ENCODE data around the gene ACP1.

The ACP1 gene

DNA sequence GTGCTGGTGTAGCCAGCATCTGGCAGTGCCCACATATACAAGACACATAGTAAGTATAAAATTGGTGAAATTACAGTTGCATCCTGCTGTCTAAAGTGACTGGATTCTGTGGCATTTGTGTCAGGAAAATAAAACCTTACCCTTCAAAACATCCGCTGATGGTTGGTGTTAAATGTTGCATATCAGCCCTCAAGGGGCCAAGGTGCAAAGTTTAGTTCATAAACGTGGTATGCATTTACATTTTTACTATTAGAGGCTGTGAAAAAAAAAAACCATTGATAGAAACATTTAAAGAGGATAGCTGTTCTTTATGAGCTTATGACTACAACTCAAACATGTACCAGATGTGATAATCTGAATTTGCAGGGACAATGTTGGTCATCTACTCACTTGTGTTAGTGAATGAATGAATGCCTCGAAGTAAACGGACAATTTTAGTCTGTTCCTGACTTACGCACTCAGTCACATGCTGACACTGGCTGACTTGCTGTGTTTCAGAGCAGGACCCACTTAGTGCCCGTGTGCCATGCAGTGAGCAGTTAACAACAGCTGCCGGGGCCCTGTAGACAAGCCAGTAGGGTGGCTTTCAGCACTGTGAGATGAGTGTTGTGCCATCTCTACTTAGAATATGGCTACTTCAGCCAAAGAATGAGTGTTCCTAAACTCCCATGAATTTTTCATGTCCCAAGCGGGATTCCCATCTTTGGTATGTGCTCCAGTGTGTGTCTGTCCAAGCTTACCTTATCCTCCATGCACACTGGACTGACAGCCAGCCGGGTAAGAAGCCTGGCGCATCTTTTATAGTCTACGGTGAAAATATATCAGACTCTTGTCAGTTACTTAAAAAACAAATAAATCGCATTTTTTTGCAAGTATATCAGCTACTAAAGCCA is 17.9 kb downstream of the ACP1 start:
- H3K9me3 ChIP-seq (ENCODE audit: insufficient read depth, low read length): no peaks in the 10 kb centered on the region
- no peaks in the 10 kb centered on the region for H3K27me3 ChIP-seq (ENCODE audit: low read length)
- H3K79me2 ChIP-seq (ENCODE audit: insufficient read depth, low read length): peaks cover 5% of the 10 kb centered on the region; the same call in 1 of the 2 replicates
- no peaks in the 10 kb centered on the region for H3K9me2 ChIP-seq (replicated peaks; ENCODE audit: insufficient read depth, low read length)
- no peaks in the 10 kb centered on the region for H4K20me1 ChIP-seq (ENCODE audit: low read depth, low read length)
- H2AFZ ChIP-seq (ENCODE audit: low read depth, low read length, severe bottlenecking): no peak overlapping the region
- H3K4me2 ChIP-seq (ENCODE audit: low read depth, low read length, poor library complexity, severe bottlenecking): no peak overlapping the region
- no peak overlapping the region for H3K4me3 ChIP-seq (ENCODE audit: insufficient read depth, low read length, poor library complexity, severe bottlenecking)
- H3K27ac ChIP-seq (ENCODE audit: low read depth, low read length): no peak overlapping the region
- TF ChIP-seq, protein P1, sequence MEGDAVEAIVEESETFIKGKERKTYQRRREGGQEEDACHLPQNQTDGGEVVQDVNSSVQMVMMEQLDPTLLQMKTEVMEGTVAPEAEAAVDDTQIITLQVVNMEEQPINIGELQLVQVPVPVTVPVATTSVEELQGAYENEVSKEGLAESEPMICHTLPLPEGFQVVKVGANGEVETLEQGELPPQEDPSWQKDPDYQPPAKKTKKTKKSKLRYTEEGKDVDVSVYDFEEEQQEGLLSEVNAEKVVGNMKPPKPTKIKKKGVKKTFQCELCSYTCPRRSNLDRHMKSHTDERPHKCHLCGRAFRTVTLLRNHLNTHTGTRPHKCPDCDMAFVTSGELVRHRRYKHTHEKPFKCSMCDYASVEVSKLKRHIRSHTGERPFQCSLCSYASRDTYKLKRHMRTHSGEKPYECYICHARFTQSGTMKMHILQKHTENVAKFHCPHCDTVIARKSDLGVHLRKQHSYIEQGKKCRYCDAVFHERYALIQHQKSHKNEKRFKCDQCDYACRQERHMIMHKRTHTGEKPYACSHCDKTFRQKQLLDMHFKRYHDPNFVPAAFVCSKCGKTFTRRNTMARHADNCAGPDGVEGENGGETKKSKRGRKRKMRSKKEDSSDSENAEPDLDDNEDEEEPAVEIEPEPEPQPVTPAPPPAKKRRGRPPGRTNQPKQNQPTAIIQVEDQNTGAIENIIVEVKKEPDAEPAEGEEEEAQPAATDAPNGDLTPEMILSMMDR (IDR thresholded peaks at IDR 0.05; ENCODE audit: insufficient read depth, low read length, poor library complexity, severe bottlenecking): no peak
- TF ChIP-seq EZH2phosphoT487 (conservative IDR thresholded peaks at IDR 0.05; ENCODE audit: low read length): no peak
- no peaks in the 10 kb centered on the region for H3F3A ChIP-seq (ENCODE audit: insufficient read depth)
- H3K36me3 ChIP-seq (ENCODE audit: low read length): peaks cover 18% of the 10 kb centered on the region
- H3K9ac ChIP-seq (ENCODE audit: low read length): no peak overlapping the region

DNA sequence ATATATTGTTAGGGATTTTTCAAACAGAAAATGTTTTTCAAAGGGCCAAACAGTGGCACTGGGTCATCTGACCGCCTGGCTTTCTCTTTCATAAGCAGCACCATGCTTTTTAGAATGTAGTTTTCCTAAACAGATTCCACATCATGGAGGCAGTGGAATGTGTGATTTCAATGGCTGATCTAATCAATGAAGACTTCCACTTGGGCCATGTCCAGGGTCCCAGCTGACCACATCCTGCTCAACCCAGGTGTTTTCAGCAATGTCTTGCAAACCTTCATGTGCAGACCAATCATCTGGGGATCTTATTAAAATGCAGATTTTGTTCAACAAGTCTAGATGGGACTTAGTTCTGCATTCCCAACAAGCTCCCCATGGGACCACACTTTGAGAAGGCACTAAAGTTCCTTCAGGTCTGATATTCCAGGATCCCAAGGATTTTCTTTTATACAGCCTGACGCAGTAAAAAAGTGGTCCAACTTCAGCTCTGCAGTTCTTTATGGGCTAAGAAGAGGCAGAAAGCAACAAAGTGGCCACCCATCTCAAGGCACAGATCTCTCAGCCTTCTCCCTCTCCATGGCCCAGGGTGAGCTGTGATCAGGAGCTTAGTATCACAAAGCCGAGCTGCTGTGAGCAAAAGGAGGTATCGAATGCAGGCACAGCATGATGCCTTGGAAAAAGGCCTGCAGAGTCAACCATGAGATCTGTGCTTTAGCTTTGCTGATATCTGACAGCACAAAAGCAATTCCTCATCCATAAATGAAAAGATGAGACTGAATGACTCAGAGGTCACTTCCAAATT is 19.4 kb downstream of the ACP1 start:
- peaks cover 10% of the 10 kb centered on the region for H3K36me3 ChIP-seq (ENCODE audit: low read length)
- H3K9ac ChIP-seq (ENCODE audit: low read length): no peak overlapping the region
- no peaks in the 10 kb centered on the region for H3K9me3 ChIP-seq (ENCODE audit: insufficient read depth, low read length)
- no peak overlapping the region for H3K4me2 ChIP-seq (ENCODE audit: low read depth, low read length, poor library complexity, severe bottlenecking)
- no peaks in the 10 kb centered on the region; the same call in 1 of the 2 replicates for H3K79me2 ChIP-seq (ENCODE audit: insufficient read depth, low read length)
- no peaks in the 10 kb centered on the region for H4K20me1 ChIP-seq (ENCODE audit: low read depth, low read length)
- no peaks in the 10 kb centered on the region for H3K9me2 ChIP-seq (replicated peaks; ENCODE audit: insufficient read depth, low read length)
- H3F3A ChIP-seq (ENCODE audit: insufficient read depth): no peaks in the 10 kb centered on the region
- H3K4me3 ChIP-seq (ENCODE audit: insufficient read depth, low read length, poor library complexity, severe bottlenecking): no peak overlapping the region
- no peak for TF ChIP-seq EZH2phosphoT487 (conservative IDR thresholded peaks at IDR 0.05; ENCODE audit: low read length)
- TF ChIP-seq, protein P1 (IDR thresholded peaks at IDR 0.05; ENCODE audit: insufficient read depth, low read length, poor library complexity, severe bottlenecking): no peak
- no peaks in the 10 kb centered on the region for H3K27me3 ChIP-seq (ENCODE audit: low read length)
- H2AFZ ChIP-seq (ENCODE audit: low read depth, low read length, severe bottlenecking): no peak overlapping the region
- H3K27ac ChIP-seq (ENCODE audit: low read depth, low read length): no peak overlapping the region

DNA sequence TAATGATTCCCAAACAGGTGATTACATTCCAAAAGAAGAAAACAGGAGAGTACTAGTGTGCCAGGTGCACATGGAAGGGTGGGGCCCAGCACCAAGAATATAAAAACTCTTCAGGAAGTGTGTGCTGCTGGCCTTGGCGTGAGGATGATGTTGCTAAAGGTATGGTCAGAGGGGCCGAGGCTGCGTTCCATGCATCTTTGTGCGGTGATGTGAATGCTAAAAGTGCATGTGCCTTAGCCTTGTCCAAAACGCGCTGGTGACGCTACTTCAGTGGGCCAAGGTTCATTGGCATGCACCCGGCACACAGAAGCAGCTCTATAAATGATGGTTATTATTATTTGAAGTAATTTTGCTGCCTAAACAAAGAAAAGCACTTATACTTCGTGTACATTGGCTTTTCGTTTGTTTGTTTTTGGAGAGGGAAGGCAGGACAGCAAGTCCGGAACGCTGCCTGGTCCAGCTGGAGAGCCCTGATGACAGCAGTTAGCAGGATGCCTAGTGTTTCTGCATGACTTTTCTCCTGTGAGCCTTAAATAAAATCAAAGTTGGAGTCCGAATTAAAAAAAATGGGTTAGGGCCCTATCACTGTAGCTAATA is 20.2 kb downstream of the ACP1 start:
- no peak overlapping the region for H2AFZ ChIP-seq (ENCODE audit: low read depth, low read length, severe bottlenecking)
- H3K79me2 ChIP-seq (ENCODE audit: insufficient read depth, low read length): no peaks in the 10 kb centered on the region; the same call in 1 of the 2 replicates
- peaks cover 2% of the 10 kb centered on the region; the same call in 1 of the 2 replicates for H3K36me3 ChIP-seq (ENCODE audit: low read length)
- H3K9ac ChIP-seq (ENCODE audit: low read length): no peak overlapping the region
- H3K27me3 ChIP-seq (ENCODE audit: low read length): no peaks in the 10 kb centered on the region
- H4K20me1 ChIP-seq (ENCODE audit: low read depth, low read length): no peaks in the 10 kb centered on the region
- no peak overlapping the region for H3K4me2 ChIP-seq (ENCODE audit: low read depth, low read length, poor library complexity, severe bottlenecking)
- H3K4me3 ChIP-seq (ENCODE audit: insufficient read depth, low read length, poor library complexity, severe bottlenecking): no peak overlapping the region
- no peaks in the 10 kb centered on the region for H3F3A ChIP-seq (ENCODE audit: insufficient read depth)
- H3K27ac ChIP-seq (ENCODE audit: low read depth, low read length): no peak overlapping the region
- TF ChIP-seq EZH2phosphoT487 (conservative IDR thresholded peaks at IDR 0.05; ENCODE audit: low read length): no peak
- TF ChIP-seq, protein P1 (IDR thresholded peaks at IDR 0.05; ENCODE audit: insufficient read depth, low read length, poor library complexity, severe bottlenecking): no peak
- H3K9me2 ChIP-seq (replicated peaks; ENCODE audit: insufficient read depth, low read length): no peaks in the 10 kb centered on the region
- H3K9me3 ChIP-seq (ENCODE audit: insufficient read depth, low read length): no peaks in the 10 kb centered on the region
